ENCODE results near the gene ZNF532.

DNA sequence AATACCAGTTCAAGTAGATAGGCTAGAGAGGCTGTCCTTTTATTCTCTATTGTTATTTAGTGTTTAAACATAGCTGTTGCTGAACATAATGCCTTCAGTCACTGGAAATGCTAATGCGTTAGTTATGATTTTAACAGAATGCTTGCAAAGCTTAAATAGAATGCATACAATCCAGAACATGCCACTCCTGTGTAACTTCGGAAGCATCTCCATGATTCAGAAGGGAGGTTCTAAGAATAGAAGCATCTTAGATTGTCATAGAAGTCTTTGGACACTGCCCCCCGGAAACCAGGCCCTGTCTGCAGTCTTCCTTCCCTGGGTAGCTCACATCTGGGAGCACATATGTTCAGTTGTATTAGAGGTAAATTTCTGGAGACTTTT is 73.2 kb downstream of the ZNF532 start:
- TF ChIP-seq, protein P1, sequence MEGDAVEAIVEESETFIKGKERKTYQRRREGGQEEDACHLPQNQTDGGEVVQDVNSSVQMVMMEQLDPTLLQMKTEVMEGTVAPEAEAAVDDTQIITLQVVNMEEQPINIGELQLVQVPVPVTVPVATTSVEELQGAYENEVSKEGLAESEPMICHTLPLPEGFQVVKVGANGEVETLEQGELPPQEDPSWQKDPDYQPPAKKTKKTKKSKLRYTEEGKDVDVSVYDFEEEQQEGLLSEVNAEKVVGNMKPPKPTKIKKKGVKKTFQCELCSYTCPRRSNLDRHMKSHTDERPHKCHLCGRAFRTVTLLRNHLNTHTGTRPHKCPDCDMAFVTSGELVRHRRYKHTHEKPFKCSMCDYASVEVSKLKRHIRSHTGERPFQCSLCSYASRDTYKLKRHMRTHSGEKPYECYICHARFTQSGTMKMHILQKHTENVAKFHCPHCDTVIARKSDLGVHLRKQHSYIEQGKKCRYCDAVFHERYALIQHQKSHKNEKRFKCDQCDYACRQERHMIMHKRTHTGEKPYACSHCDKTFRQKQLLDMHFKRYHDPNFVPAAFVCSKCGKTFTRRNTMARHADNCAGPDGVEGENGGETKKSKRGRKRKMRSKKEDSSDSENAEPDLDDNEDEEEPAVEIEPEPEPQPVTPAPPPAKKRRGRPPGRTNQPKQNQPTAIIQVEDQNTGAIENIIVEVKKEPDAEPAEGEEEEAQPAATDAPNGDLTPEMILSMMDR (IDR thresholded peaks at IDR 0.05; ENCODE audit: insufficient read depth, low read length): no peak
- no peak for TF ChIP-seq POLR2AphosphoS5 (IDR thresholded peaks at IDR 0.05; ENCODE audit: low read depth)

Measured in HL-60 (cell line).